Omental fat pad (tissue), 4 donors: Measurements from ENCODE around the gene MMP17. TPM values are rescaled to one million over a fixed set of nuclear protein-coding genes. Genes with fewer than 3 reads are reported as not detected.
A peak's percentile ranks its signal among the peaks of the same experiment; 100 is the strongest.

ENCODE experiments used
- ATAC-seq: fragments of 150-250 bp; one replicate; pipeline ENCODE4 v1.9.1; 2016; ENCODE audit warnings: mild to moderate bottlenecking, moderate library complexity; ENCODE audit not compliant: low FRiP score
- DNase-seq: peaks from one replicate; pipeline ENCODE4 v3.0.0-alpha.2; 2019; ENCODE audit warnings: low spot score
- total RNA-seq, 4 donors: library from RNA; depleted of rRNA; stranded (reverse); fragments of >200 nt; gene quantifications; one replicate each; pipeline ENCODE4 v1.1.0, GENCODE V29; 2016
- TF ChIP-seq, protein P1 (sequence below), 3 donors: fragments of 450-650 bp; IDR thresholded peaks; one replicate each; pipeline ENCODE4 v1.5.1; 2016 to 2017; ENCODE audit warnings: antibody characterized with exemption in 3 of 3, mild to moderate bottlenecking in 3 of 3, moderate library complexity in 2 of 3

The MMP17 gene
- total RNA-seq, 4 donors from 2014 or later, result 2.3 to 10.9 (median 3.0) TPM

DNA sequence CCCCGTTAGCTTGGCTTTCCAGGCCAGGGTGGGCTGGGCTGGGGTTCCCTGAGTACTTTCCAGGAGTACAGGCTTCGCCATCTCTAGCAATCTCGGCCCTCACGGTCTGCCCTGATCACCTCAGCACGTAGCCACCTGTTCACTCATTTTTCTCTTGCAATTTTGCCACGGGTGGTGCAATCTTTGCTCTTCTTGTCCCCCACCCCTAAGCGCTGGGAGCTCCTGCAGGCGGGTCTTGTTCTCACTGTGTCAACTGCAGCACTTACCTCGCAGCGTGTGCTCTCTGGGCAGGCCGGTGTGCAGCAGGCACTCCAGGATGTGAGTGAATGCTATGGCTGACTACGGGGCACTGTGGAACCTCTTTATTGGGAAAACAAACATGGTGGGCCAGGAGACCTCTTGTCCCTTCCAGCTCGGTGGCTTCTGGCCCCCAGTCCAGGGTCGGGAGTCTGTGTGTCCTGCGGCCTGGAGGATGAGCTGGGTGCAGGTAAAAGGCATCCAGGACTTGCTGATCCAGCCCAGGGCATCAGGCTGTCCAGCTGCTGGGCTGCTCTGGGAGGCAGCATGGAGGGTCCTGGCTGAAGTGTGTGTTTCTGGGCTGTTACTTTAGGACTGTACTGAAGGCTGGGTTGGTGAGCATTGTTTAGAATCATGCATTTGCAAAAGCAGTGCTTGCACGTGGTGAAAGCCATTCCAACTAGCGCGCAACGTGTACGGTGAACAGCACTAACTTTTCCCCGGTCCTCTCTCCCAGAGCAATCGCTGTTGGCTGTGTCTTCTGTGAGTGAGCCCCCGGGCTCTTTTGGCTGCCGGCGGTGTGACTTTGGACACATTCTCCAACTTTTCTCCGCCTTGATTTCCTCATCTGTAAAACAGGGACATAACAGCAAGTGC, 64.8 kb downstream of the MMP17 start:
- ATAC-seq (no peak), DNase-seq (no peak)
- TF ChIP-seq, protein P1, sequence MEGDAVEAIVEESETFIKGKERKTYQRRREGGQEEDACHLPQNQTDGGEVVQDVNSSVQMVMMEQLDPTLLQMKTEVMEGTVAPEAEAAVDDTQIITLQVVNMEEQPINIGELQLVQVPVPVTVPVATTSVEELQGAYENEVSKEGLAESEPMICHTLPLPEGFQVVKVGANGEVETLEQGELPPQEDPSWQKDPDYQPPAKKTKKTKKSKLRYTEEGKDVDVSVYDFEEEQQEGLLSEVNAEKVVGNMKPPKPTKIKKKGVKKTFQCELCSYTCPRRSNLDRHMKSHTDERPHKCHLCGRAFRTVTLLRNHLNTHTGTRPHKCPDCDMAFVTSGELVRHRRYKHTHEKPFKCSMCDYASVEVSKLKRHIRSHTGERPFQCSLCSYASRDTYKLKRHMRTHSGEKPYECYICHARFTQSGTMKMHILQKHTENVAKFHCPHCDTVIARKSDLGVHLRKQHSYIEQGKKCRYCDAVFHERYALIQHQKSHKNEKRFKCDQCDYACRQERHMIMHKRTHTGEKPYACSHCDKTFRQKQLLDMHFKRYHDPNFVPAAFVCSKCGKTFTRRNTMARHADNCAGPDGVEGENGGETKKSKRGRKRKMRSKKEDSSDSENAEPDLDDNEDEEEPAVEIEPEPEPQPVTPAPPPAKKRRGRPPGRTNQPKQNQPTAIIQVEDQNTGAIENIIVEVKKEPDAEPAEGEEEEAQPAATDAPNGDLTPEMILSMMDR (IDR thresholded peaks at IDR 0.05), result no peak

DNA sequence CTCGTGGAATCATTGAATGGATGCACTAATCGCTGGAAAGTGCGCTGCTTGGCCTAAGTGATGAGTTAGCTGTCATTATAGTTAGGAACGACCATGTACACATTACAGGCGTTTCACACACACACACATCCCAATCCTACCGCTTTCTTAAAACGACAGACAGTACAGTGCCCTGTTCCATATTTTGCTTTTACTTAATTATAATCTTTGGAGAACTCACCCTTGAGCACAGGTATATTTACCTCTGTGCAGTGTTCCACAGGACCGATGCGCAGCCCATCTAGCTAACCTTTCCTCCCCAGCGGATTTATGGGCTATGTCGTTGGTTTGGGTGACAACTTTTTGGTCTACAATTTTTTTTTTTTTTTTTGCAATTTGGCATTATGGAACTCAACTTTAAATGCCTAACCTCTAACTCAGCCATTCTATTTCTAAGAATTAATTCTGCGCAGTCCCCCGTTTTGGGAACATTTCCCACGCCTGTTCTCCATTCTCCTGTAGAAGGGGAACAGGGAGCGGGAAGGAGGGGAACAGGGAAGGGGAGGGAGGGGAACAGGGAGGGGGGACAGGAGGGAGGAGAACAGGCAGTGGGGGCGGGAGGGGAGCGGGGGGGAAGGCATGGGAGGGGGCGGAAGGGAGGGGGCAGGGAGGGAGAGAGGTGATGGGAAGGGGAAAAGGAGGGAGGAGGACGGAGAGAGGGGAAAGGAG, 65.6 kb downstream of the MMP17 start:
- TF ChIP-seq, protein P1 (IDR thresholded peaks at IDR 0.05), result no peak
- DNase-seq (no peak), ATAC-seq (no peak)

DNA sequence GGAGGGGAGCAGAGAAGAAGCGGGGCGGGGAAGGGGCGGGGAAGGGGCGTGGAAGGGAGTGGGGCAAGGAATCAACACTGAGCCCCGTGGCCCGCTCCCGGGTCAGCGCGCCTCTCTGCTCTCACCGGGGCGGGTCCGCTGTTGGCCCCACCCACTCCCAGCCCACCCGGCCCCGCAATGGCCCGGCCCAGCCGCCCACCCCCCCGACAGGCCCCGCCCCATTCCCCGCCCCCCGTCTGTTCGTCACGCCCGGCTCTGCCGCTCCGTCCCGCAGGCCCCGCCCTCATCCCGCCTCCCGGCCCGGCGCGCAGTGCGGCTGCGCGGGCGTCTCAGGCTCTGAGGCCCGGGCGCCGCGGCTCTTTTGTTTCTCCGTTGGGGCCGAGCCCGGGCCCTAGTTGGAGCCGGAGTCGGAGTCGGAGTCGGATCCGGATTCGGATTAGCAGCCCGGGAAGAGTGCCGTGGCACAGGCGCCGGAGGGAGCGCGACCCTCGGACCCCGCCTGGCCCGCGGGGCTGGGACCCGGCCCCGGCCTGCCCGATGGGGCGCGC, 66.2 kb downstream of the MMP17 start, which contains the start of gene ULK1:
TSS of gene ULK1 (plus strand) at position 310 of the 548 bp plus-strand sequence. CDS start 380 bp downstream, outside the sequence.
- peak; percentile 82 for ATAC-seq

DNA sequence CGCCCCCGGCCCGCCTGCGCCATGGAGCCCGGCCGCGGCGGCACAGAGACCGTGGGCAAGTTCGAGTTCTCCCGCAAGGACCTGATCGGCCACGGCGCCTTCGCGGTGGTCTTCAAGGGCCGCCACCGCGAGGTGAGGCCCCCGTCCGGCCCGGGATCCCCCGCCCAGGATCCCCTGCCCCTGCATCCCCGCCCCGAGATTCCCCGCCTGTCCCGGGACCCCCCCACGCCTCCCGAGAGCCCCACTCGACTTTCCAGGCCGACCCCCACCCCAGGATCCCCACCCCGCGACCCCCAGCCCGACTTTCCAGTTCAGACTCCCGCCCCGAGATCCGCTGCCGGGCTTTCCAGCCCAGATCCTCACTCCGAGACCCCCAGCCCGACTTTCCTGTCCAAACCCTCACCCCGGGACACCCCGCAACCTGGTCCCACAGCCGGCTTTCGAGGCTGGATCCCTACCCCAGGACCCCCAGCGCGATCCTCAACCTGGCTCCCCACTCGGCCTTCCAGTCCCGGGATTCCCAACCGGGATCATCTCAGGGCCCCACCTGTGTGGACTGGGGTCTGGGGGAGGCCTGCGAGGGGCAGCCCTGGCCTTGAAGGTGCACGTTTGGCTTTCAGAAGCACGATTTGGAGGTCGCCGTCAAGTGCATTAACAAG, 66.9 kb downstream of the MMP17 start:
- DNase-seq (no peak), ATAC-seq (no peak)
- TF ChIP-seq, protein P1 (IDR thresholded peaks at IDR 0.05), result no peak

More for the DNA sequence above, 66.2 kb downstream of the MMP17 start, which contains the start of gene ULK1:
- peak; percentile 87 for DNase-seq
- TF ChIP-seq, protein P1 (IDR thresholded peaks at IDR 0.05), result no peak

DNA sequence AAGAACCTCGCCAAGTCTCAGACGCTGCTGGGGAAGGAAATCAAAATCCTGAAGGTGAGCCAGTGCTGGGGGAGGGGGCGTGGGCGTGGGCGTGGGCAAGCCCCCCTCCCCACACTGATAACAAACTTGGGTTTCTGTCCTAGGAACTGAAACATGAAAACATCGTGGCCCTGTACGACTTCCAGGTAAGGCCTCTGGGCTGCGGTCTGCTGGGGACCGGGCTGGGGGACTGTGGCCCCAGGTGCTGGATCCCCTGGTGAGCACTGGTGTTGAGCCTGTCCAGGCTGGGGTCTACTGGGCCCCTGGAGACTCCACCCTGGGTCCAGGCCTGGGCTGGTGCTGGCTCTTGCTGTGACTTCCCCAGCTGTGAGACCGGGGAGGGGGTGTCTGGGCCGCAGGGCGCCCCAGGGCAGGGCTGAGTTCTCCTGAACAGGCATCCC, 67.5 kb downstream of the MMP17 start:
- no peak for ATAC-seq

More for the DNA sequence above, 67.5 kb downstream of the MMP17 start:
- no peak for DNase-seq
- TF ChIP-seq, protein P1 (IDR thresholded peaks at IDR 0.05), result no peak
